Left forelimb (tissue), 1 donor: ENCODE data around the gene SULF2.

Source experiments
- DNase-seq: peaks from one replicate; pipeline ENCODE4 v3.0.0-alpha.2; 2018; ENCODE audit warnings: low spot score

The SULF2 gene

GRCh38 chr20:47783828-47784598, 1.3 kb downstream of the SULF2 start:
- DNase-seq, result no peak

GRCh38 chr20:47782920-47783552, 2.2 kb downstream of the SULF2 start:
- no peak for DNase-seq

- no peak for DNase-seq
These were observed 3.2 kb downstream of the SULF2 start for GRCh38 chr20:47782076-47782475.

DNA sequence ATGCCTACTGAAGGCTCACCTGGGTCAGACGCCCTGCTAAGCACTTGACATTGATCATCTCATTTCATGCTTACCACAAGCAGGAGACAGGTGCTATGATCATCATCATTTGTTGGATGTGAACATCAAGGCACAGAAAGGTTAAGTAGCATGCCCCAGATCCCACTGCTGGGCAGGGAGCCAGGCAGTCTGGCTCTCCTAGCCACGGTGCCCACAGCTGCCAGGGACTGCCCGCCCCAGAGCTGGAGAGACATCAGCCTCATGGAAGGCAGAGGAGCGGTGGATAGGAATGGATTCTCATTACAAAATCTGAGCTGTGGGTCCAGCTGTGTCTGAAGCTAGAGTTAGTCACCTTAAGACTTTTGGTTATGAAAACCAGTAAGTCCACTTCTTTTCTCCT, 3.6 kb downstream of the SULF2 start:
- no peak for DNase-seq

GRCh38 chr20:47780720-47781389, 4.4 kb downstream of the SULF2 start:
- DNase-seq, result no peak

GRCh38 chr20:47778398-47779354, 6.6 kb downstream of the SULF2 start:
- peak; percentile 47 for DNase-seq

DNA sequence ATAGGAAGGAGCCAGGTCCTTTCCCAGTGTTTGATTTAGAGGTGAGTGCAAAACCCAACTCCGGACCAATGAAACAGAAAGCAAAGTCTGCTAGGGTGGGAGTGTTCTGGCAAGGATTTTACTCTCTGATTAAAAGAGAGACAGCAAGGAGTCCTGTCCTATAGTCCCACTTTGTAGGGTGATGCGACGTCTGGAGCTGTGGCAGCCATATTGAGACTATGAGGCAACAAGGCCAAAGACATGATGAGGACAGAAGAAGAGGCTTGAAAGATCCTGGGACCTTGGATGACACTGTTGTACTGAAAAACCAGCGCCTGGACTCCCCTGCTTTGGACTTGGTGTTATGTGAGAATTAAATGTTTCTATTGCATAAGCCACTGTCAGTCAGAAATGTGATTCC, 8.1 kb downstream of the SULF2 start:
- DNase-seq, result no peak

- no peak for DNase-seq
These were observed 8.6 kb downstream of the SULF2 start for GRCh38 chr20:47776639-47777038.

DNA sequence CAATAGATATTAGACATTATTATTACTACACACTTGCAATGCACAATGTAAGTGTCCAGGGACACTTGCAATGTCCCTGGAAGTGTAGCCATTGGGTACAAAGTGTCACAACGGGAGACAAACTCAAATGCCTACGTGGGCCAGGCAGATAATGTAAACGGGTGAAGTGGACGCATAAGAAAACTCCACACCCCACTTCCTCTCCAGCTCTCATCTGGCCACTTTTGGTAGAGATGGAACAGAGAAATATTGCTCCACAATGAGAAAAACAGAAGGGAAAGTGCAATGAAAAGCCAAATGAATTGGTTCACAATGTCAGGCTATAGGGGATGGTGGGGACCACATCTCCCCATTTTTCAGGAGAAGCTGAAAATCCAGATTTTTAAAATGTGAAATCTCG, 9.4 kb downstream of the SULF2 start:
- DNase-seq, result no peak

DNA sequence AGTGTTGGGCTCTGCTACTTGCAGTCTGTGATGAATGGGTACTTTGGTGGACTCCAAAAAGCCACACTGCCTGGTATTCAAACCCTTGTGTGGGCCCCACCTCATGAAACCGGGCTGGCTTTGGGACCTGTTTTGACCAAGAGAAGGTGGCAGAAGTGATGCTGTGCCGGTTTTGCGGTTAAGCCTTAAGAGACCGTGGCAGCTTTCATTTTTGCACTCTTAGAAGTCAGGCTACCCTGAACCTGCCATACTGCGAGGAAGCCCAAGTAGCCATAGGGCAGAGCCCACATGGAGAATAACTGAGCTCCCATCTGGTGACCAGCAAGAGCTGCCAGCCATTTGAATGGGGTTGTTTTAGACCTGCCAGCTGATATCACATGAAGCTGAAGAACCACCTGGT, 10.2 kb downstream of the SULF2 start:
- DNase-seq, result no peak

GRCh38 chr20:47774131-47774777, 11.0 kb downstream of the SULF2 start:
- no peak for DNase-seq

GRCh38 chr20:47773371-47773786, 11.9 kb downstream of the SULF2 start:
- DNase-seq, result no peak

DNA sequence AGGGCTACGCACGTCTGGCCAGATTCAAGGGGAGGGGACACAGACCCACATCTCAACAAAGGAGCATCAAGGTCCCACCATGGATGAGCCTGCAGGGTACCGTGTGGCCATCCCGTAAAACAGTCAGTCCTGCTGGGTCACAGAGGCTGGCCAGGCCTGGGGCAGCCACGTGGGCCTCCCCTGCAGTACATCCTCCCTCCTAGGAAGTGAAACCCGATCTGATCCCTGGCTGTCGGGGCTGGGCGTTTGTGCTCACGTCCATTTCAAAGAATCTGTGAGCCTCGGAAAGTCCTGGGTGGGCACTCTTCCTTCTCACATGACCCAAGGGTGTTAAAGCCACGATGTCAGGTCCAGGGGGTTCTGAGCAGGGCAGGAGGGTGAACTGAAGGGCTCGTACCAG, 14.3 kb downstream of the SULF2 start:
- no peak for DNase-seq

DNA sequence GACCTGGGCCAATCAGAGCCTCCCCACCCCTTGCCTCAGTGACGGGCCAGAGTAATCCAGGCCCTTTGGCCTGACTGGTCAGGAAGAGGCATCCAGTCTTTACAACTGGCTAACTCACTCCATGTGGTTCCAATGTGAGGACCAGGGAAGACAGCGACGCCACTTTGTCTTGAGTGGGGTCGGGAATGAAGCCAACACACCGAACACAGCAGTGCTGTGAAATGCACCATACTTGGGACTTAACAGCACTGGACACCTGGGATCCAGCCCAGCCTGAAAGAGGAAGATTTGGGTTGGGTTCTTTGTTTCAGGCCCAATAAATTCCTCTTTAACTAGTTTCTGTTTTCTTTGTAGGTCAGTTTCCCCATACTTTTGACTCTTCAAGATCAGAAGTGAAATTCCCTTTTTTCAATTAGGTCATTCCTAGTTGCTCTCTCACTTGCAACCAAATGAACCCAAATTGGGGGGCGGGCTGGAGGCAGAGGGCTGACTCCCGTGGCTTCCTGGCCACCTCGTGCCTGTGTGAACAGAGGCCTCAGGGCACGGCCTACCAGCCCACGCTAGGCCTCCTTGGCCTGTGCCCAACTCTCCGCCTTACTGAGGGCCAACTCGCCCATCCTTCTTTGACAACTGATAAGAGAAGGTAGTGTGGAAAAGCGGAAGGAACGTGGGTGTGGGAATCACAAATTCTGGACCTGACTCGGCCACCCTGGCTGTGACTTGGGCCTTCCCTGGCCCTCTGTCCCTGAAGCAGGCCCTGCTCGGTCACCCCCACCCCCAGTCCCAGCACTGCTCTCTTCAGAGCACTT, 17.1 kb downstream of the SULF2 start:
- DNase-seq, result no peak

- DNase-seq, result no peak
These were observed 19.3 kb downstream of the SULF2 start for GRCh38 chr20:47765691-47766594.

DNA sequence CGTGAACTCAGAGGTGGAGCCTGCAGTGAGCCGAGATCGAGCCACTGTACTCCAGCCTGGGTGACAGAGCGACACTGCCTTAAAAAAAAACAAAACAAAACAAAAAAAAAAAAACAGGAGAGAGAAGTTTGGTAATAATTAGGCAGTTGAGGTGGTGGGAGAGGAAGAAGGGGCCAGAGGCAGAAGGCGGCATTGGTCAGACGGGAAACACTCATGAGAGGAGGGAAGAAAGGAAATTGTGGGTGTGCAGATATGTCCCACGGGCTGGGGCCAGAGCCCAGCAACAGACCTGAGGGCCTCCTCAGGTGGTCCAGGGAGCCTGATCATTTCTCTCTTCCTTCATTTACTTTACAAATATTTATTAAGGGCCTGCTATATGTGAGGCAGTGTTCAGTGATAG, 20.0 kb downstream of the SULF2 start:
- DNase-seq, result no peak

DNA sequence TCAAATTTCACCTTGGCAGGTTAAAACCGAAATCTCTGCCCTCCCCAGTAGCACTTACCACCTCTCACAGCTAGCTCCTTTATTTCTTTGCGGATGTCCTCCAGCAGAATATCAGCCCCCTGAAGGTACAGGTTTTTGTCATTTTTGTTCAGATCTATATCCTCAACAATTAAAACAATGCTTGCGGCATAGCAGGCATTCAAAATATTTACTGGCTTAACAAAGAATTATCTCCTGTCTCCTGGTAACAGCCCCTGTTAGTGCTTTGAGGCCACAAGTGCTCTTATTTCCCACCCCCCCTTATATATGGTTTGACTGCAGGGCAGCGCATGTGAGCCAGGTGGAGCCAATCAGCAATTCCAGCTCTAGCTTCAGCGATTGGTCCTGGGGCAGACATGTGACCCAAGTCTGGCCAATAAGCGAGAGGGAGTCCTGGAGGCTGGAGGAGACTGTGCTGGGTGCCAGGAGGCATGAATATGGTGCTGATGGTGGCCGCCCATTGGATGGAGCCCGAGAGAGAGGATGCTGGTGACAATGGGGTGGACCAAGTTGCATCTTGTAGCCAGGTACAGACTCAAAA, 21.0 kb downstream of the SULF2 start:
- DNase-seq, result no peak

DNA sequence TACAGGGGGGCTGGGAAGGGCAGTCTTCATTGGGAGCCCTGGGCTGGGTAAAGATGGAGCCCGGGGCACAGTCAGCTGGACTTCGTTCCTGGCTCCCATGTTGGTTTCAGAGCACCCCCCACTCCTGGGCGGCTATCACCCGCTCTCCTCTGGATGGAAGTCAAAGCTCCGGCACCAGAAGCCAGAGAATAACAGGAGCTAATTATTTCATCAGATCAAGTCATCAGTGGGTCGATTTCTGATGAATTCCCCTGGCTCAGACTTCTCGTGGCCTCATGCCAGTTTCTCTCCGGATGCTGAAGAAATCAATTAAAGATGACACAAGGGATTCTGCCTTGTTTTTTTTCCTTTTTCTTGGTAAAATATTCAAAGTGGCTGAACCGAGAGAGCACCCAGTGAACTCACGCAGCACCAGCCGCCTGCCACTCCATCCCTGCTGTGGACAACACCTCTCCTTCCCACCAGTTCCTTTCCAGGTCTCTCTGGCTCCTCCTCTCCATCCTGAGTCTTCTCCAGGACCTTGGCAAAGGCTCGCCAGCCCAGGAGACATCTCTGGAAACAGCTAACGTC, 22.5 kb downstream of the SULF2 start:
- no peak for DNase-seq

GRCh38 chr20:47761482-47762047, 23.7 kb downstream of the SULF2 start:
- no peak for DNase-seq
